ENCODE data around the gene GPR55.

GPR55 gene

DNA sequence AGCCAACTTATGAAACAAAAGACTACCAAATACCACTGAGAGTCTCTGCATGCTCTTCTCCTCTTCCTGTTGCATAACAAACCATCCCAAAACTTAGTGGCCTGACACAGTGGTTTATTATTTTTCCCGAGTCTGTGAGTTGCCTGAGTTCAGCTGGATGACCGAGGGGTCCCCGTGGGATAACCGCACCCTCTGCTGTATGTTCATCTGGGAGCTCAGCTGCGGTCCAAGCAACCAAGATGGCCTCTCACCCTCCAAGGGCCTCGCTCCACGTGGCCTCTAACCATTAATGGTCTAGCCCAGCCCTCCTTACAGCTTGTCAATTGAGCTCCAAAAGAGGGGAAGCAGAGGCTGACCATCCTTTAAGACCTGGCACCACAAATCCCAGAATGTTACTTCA is 43.2 kb downstream of the GPR55 start:
- no peak for DNase-seq (ENCODE audit: low read depth in 3 of 3)

DNA sequence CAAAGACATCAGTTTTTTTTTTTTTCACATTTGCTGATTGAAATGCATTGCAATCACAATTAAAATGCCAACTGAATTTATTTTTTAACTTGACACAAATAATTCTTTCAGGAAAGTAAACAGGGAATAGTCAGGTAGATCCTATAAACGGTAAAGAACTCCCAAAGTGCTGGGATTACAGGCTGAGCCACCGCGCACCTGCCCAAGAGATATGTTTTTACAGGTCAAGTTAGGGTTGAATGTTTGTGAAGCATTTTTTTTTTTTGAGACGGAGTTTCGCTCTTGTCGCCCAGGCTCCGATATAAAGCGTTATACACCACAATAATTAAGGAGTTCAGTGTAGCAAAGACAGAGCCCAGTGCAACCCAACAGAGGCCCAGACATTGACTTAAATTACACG is 45.2 kb downstream of the GPR55 start:
- DNase-seq (ENCODE audit: low read depth in 3 of 3), result no peak

DNA sequence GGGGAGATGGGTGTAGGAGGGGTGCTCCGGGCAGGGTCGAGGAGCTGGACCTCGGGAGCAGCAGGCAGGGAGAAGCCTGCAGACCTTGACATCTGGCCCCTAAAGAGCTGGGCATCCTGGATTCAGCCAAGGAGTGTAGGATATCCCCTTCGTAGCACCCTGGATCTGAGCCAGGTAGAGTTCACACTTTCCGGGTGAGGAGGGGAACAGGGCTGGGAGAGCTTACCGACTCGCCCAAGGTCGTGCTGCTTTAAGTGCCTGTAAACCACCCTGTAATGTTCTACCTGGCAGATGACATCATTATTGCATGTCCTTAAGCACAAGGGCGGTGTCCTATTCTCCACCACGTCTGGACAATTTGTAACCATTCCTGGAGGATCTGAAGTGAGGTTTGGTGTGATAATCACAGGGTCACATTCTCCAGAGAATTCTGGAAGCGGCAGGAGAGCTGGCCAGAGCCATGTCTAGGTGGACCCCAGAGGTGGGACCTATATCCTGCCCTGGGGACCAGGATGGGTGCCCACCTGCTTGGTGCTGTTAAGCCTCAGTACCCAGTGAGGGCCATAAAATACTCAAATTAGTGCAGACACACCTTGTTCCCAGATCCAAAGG is 45.7 kb downstream of the GPR55 start:
- no peak for DNase-seq (ENCODE audit: low read depth in 3 of 3)

DNA sequence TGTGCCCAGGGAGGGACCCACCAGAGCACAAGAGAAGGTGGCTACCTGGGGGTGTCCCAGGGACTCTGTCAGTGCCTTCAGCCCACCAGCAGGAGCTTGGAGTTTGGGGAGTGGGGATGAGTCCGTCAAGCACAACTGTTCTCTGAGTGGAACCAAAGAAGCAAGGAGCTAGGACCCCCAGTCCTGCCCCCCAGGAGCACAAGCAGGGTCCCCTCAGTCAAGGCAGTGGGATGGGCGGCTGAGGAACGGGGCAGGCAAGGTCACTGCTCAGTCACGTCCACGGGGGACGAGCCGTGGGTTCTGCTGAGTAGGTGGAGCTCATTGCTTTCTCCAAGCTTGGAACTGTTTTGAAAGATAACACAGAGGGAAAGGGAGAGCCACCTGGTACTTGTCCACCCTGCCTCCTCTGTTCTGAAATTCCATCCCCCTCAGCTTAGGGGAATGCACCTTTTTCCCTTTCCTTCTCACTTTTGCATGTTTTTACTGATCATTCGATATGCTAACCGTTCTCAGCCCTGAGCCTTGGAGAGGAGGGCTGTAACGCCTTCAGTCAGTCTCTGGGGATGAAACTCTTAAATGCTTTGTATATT is 46.3 kb downstream of the GPR55 start:
- DNase-seq (ENCODE audit: low read depth in 3 of 3), result no peak

DNA sequence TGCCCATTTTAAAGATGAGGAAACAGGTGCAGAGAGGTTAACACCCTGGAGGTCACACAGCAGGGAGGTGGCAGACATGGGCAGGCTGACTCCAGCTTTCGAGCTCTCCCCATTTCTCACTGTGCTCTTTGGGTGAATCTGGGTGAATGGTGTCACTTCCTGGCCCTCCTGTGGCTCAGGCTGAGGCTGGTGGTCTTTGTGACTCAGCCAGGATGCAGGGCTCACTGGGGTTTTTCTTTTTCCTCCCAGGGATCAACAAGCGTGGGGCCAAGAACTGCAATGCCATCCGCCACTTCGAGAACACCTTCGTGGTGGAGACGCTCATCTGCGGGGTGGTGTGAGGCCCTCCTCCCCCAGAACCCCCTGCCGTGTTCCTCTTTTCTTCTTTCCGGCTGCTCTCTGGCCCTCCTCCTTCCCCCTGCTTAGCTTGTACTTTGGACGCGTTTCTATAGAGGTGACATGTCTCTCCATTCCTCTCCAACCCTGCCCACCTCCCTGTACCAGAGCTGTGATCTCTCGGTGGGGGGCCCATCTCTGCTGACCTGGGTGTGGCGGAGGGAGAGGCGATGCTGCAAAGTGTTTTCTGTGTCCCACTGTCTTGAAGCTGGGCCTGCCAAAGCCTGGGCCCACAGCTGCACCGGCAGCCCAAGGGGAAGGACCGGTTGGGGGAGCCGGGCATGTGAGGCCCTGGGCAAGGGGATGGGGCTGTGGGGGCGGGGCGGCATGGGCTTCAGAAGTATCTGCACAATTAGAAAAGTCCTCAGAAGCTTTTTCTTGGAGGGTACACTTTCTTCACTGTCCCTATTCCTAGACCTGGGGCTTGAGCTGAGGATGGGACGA is 47.1 kb downstream of the GPR55 start:
- no peak for DNase-seq (ENCODE audit: low read depth in 3 of 3)

- no peak for DNase-seq (ENCODE audit: low read depth in 3 of 3)
These were observed 47.8 kb downstream of the GPR55 start for GRCh38 chr2:230877116-230877758.

DNA sequence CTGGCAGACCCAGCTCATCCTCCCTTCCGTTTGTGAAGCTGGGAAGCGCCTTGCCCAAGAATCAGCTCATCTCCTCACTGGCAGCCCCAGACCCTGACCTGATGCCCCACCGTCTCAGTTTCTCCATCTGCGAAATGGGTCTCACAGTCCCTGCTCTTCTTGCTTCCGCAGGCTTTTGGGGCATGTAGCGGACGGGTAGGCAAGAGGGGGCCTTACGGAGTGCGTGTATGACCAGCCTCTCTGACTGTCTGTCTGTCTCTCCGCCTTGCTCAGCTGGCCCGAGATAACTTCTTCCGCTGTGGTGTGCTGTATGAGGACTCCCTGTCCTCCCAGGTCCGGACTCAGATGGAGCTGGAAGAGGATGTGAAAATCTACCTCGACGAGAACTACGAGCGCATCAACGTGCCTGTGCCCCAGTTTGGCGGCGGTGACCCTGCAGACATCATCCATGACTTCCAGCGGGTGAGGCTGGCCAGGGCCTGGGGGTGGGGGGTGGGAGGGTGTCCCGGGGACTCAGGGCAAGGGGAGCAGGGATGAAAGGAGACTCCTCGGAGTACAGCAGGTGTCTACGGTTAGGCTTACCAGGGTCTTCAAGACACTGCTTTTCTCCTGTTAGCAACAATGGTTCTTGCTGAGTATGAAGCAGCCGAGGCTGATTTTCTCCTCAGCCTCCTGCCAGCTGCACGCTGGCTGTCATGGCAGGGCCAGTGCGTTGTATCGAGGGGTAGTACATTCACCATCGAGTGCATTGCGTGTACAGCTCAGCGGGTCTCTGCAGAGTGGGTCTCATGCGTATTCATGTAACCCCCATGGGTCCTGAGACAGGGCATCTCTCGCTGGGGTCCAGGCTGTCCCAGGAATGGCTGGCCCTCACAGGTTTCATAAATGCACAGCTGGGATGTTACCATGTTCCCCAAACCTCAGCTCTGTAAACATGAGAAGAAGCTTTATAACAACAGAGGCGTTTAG is 49.4 kb downstream of the GPR55 start:
- no peak for DNase-seq (ENCODE audit: low read depth in 3 of 3)

DNA sequence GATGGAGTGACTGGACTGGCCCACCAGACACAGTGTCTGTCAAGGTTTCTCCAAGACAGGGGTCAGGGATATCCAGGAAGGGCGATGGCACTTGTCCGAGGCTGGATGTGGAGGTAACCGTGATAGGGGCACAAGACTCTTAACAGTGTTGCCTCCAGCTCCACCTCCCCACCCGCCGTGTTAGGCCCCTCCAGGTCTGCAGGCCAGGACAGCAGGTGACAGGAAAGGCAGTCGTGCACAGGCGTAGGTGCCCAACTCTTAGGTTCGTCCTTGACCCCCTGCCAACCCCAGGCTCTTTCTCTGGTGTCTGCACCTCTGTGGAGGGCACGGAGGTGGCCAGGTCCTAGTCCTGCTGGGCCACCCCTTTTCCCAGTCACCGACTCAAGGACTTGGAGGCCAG is 50.2 kb downstream of the GPR55 start:
- no peak for DNase-seq (ENCODE audit: low read depth in 3 of 3)

GRCh38 chr2:230874456-230874855 is 50.6 kb downstream of the GPR55 start:
- DNase-seq (ENCODE audit: low read depth in 3 of 3), result no peak

DNA sequence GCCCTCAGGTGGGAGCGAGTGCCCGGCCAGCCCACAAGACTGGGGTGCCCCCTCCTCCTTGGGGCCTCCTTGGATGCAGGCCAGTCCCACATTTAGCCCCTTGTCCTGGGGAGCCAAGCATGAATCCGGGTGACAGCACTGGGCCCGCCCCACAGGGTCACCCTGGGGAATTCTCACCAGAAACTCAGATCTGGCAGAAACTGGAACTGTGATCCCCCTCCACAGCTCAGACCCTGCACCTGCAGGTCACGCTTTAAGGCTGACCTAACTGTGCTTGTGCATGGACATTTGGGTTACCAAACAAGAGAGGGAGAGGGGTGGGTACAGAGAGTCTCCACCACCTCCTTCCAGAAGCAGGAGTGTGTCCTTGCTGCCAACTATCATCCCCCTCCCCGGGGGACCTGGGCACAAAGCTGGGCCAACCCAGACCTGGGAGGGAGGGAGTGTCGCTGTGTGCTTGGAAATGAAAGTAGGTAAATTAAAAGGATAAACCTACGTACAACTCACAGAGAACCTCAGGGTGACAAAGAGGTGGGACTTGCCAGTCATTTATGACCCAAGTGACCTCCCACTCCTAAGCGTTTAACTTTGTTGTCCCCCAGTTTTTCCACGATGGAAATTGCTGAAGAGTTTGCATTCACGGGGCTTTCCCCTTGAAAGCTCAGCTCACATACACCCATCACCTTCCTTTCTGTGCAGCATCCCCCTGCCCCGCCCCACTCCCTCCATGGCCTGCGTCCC is 51.2 kb downstream of the GPR55 start:
- no peak for DNase-seq (ENCODE audit: low read depth in 3 of 3)

- DNase-seq (ENCODE audit: low read depth in 3 of 3), result no peak
These were observed 51.9 kb downstream of the GPR55 start for GRCh38 chr2:230872968-230873660.

DNA sequence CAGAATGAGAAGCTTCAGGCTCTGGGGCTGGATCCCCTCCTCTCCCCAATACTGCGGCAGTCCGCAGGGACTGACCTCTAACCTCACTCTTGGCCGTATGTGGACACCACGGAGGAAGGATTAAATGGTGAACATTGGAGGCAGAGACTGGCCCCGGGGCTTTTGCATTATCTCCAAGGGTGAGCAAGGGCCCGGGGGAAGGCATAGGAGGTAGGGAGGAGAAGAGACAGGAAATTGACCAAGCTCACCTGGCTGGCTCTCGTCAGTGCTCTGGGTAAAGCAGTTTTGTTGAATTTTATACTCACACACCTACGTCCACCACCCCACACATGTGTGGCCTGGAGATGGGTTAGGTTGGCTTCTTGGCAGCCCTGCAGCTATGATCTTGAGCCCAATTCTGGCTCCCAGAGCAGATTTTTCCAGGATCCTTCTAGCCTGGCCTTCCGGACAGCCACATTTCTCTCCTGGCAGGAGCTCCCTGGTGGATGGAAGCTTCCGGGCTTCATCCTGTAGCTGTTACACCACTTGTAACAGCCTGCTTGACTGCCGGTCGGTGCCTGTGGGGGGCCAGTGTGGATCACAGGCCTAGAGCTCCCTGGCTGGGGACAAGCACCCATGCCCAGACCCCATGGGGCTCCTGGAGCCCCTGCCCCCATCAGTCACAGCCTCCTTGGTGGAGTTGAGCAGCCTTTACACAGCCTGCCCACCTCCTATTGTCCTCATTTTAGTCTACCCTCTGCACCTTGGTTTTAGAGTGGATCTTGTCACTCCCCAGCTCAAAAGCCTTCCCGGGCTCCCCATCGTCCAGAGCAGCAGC is 52.7 kb downstream of the GPR55 start:
- no peak for DNase-seq (ENCODE audit: low read depth in 3 of 3)

DNA sequence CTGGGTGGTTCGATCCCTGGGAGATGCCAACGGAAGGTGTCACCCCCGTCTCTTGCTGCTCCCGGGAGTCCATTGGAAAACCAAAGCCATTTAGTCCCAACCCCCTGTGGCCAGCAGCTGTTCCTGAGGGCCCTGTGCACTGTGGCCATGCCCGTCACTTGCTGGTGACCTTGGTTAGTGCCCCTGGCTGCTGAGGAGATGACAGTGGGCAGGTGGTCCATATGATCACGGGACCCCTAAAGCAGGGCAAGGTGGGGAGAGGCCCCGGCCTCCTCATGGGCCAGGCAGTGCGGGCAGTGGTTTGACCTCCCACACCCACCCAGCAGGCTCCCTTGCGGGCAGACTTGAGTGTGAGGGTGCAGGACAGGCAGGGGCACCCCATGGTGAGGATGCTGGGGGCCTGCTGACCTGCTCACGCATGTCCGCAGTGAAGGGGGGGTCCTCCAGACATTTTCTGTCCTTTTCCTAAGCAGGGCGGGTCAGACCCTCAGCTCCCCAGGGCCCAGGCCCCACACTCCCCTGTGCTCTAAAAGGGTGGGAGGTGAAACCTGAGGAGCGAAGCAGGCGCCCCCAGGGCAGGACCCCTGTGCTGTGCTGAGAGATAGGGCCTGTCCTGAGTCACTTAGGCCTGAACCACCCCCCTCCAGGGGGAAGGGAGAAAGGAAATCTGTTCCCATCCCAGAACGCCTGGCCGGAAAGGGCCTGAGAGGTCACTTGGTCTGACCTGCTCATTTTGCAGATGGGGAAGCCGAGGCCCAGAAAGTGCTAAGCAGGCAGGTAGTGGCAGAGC is 53.5 kb downstream of the GPR55 start:
- no peak for DNase-seq (ENCODE audit: low read depth in 3 of 3)

DNA sequence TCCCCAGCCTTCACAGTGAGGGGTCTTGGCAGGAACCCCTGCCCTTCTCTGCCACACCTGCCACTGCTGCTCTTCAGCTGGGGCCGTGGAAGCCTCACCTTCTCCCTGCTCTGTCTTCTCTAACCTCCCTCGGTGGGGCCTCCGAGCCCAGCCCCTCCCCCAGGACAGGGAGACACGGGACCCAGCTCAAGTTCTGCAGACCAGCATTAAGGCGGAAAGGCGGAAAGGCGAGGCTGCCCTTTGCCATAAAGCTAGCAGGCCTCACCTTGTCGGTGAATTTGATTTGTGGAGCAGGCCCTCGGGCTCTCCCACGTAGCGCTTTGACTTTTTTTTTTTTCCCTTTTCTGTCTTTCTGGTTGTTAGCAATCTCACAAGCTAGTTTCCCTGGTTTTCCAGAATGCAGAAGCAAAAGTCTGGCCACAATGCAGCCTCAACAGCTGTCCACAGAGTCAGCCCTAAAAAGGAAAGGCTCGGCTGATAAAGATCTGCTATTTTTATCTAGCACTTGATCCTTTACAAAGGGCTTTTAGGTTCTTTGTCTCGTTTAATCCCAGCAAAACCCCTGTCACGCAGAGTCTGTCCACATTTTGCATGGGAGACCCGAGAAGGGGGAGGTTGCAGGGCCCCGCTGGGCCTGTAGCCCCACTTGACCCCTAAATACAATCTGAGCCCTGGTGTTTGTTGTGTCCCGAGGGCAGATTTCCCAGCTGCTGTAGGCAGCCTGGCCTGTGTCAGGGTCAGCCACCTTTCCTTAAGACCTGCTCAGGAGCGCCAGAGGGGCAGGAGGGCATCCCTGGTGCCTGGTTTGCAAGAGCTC is 54.3 kb downstream of the GPR55 start:
- DNase-seq (ENCODE audit: low read depth in 3 of 3), result no peak

- DNase-seq (ENCODE audit: low read depth in 3 of 3), result no peak
These were observed 55.0 kb downstream of the GPR55 start for GRCh38 chr2:230869914-230870543.

DNA sequence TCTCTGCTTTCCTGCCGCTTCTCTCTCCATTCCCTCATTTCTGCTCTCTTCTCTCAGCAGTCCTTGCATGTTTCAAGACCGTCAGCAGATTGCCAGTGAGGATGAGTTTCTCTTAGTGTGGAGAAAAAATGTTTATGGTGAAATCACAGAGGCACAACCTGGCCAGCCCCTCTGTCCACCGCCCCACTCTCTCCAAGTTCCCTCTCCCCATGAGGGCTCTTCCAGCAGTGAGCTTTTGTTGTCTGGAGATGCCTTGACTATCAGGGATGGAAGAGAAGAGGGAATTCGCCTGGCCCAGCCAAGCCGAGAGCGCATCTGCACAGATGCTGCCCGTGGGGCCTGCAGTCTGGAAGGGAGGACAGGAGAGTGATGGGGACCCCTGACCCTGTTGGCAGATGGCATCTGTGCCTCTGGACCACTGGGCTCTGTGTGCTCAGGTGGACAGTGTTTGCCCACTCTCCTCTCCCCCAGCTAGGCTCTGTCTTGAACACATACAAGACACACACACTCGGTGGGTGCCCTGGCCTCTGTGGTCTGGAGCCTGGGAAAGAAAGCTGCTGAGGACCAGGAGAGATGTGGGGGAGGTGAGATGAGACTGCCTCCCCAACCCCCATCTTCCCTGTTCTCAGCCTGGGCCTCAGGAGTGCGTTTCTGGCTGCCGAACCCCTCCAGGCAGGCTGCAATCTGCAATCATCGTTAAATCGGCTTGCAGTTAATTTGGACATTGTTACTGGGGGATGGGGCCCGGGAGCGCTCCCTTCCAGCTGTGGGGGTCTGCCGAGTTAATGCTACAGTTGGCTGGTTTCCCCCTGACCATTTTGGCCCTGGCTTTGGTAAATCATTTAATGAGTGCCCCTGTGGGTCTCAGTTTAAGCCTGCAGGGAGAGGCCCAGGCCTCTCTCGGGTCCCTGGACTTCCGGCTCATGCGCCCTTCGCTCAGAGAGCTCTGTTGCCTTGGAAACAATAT is 55.8 kb downstream of the GPR55 start:
- DNase-seq (ENCODE audit: low read depth in 3 of 3), result no peak
